Stimulated activated CD4-positive, alpha-beta T cell treated with anti-CD3 and anti-CD28 coated beads, Interleukin-2, amount 100 ng/mL, for 48 hours (primary cell): ENCODE data around the gene PSAPL1.

Experiments
- DNase-seq, 2 donors: peaks; one replicate each; pipeline ENCODE4 v3.0.0-alpha.2; 2020

Gene PSAPL1

DNA sequence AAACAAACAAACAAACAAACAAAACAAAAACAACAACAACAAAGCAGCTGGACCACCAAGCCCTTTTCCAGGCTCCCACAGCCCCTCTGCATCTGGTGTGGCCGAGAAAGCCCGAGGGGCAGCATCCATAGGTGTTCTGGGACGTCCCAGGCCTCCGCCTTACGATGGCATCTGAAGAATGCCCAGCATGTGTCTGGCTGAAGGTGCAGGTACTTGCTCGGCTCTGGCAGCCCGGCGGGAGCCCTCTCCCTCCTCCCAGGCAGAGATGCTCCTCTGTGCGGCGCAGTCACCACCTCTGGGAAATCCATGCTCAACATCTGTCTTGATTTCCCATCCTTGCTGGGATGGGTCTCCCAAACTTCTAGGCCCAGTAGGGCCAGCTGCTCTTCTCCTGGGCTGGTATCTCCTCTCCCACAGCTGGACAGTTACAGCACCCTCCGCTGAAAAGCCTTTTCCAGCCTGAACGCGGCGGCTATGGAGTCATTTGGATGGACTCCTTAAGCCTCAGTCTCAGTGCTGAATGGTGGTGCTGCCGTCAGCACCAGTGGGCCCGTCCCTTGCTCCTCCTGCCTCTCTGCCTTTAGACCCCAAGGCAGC lies 4.3 kb downstream of the PSAPL1 start:
- no peak for DNase-seq

DNA sequence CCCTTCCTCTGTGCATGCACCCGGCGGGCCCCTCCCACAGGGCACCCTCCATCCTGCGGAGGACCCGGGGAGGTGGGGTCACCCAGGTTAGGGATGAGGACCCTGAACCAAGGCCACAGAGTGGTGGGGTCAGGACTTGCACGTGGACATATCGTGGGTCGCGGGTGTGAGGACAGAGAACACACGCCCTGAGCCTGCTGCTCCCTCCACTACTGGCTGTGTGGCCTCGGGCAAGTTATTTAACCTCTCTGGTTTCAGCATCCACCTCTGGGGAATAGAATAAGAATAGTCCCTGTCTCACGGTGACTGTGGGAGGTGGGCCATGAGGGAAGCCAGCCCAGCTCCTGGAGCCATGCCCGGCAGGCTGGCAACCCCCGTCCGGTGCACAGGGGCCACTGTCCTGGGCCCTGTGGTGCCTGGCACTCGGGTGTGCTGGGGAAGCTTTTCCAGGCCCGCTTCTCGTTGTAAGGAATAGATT lies 5.1 kb downstream of the PSAPL1 start:
- no peak for DNase-seq

DNA sequence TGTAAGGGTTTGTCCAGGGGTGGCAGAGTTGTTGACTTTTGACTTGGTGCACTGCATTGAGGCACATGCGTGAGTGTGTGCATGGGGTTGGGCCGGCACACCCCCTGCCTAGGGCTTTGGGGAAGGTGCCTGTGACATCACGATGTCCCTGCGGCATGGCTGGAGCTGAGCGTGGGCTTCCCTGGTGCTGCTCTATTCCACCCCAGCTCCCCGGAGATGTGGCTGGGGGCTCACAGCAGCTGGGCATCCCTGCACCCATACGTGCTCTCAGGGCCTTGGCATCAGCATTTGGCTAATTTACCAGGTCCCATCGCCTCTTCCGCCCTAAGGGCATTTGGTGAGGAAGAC lies 5.7 kb downstream of the PSAPL1 start:
- DNase-seq: no peak

DNA sequence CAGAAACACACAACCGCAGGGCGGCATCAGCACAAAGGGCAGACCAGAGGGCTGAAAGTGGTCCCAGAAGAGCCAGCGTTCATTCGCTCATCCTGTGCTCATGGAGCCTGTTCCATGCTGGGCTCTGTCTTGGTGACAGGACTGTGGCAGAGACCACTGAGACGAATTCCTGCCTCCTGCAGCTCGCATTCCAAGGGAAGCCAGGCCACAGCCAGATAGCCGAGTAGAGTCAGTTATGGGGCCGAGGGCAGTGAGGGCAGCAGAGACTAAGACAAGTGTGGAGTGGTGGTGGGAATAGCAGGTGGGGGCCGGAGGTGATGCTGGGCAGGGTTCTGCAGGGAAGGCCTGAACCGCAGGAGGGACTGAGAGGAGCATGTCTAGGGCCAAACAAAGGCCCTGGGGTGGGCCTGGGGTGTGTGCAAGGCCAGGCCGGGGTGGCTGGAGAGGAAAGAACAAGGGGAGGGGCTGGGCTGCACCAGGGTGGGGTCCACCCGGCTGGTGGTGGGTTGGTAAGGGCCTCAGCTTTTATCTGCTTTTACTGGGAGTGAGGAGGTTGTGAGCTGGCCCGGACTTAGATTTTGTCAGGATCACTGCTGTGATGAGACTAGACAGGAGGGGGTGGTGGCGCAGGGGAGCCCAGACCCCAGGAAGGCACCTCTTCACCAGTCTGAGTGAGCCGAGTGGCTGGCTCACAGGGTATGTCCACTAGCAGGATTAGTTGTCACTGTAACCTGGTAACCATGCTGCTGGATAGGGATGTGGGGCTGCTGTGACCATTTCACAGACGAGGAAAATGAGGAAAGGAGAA lies 6.3 kb downstream of the PSAPL1 start:
- DNase-seq: no peak

DNA sequence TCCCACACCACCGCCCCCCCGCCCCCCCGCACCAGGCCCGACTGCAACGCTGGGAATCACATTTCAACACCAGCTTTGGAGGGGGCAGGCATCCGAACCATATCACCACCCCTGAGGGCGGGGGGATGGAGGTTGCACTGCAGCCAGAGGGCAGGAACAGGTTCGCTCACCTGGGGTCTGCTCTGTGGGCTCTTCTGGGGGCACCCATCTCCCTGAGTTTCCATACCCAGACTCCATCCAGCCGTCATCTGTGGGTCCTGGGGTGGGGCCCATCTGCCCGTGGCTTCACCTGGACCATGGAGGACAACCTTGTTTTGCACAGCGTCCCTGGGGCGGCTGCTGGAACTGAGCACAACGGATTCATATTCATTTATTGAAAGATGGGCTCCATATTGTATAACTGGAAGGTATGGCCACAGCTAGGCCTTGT lies 6.9 kb downstream of the PSAPL1 start:
- no peak for DNase-seq

DNA sequence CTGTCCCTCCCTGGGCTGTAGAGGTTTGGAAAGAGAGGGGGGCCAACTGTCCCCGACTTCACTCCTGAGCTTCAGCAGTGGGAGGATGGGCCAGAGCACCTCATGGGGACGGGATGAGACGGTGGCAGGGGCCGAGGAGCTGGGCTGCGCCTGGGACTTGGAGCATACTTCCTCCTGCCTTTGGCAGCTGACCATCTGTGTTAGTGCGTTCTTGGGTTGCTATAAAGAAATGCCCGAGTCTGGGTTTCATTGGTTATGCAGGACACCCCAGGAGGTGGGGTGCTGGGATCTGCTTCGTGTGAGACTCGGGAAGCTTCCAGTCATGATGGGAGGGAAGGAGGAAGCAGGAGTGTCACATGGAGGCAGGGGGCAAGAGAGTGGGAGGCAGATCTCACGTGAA lies 7.4 kb downstream of the PSAPL1 start:
- no peak for DNase-seq

DNA sequence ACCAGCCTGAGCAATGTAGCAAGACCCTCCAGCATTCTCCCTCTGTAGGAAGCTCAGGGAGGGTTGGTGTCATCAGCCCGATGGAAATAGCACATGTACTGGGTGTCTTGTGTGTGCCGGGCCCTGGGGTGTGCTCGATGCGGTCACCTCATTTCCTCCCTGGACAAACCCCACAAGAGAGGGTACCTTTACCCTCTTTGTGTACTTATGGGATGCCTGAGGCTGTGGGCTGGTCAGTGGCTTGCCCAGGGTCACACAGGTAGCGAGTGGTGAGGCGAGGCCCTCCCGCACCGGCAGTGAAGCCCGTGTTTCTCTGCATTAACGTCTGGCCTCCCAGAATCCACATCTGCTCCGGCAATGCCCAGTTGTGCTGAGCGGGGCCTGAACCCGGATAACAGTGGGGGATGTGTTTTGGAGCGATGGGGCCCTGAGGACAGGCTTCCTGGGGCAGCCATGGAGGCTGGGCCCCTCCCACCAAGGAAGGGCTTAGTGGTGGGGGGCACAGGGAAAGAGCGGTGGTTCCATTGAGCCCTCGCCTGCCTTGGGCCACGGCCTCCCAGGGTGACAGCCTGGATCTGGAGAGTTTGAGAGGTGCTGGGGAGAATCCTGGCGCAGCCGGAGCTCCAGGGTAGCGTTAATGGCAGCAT lies 8.1 kb downstream of the PSAPL1 start:
- DNase-seq: no peak

DNA sequence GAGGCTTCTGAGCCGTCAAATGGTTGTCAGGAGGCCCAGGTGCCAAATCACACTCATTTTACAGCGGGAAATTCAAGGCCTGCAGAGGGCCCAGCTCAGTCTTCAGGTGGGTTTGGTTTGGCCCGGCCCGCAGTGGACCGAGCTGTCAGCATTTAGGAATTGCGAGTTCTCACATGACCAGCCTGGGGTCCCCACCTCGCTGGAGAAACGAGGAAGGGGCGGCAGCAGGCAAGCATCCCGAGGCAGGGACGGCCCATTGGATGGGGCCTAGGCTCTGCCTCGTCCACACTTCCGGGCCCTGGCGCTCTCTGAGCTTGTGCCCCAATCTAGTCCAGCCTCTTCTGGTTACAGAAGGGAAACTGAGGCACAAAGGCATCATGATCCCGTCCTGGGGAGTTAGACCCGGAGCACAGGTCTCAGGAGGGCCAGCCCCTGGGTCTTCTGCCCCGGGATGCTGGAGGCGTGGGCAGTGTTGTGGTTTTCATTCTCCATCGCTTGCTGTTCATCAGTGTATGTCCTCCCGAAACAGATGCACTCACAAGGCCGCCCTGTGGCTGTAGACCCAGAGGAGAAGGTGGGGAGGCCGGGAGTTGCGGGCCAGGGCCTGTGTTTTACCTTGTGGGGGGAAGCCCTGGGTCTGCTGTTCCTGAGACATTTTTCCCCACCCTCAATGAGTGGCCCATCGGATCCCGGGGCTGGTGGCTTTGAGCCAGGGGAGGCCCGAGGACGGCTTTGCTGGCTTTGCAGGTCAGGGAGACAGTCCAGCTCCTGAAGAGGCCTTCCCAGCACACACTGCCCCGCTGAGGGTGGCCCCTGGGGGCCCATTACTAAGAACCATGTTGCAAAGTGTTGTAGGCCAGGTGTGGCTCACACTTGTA lies 8.9 kb downstream of the PSAPL1 start:
- DNase-seq: no peak

DNA sequence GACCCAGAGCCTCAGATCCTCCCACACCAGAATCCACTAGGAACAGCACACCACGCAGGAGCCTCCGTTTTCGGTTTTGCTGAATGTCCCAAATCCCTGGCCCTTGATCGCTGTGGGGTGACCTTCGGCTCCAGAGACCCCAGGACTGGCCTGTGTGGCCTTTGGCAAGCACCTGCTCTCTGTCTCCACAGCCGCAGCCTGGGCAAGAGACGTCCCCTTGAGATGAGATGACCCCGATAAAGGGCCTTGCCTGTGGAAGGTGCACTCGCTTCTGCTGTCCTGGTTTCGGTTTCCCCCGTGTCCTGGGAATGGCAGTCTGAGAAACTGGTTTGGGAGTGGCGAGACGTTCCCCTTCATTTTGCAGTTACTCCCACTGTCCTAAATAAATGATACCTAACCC lies 9.6 kb downstream of the PSAPL1 start:
- DNase-seq: no peak

DNA sequence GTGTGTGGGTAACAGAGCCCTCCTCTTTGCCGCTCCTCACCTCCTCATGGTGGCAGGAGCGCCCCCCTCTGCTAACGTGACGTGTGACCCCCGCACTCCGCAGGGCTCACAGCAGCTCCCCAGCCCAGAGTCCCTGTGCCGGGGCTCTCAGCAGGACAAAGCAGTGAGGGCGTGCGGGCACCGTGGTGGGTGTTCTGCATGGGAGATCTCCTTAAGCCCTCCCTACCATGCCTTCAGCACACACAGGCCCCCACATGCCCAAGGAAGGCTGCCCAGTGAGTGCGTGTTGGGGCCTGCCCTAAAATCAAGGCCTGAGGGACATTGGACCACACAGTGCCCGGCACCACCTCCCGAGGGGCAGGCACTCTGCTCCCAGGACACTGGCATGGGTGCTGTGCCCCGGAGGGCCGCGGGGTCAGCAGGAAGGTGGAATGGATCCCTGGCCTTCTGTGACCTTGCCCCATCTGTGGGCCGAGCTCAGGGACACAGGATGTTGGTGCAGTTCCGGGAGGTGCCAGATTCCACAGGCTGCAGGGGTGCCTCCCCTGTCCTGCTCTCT lies 10.1 kb downstream of the PSAPL1 start:
- no peak for DNase-seq

DNA sequence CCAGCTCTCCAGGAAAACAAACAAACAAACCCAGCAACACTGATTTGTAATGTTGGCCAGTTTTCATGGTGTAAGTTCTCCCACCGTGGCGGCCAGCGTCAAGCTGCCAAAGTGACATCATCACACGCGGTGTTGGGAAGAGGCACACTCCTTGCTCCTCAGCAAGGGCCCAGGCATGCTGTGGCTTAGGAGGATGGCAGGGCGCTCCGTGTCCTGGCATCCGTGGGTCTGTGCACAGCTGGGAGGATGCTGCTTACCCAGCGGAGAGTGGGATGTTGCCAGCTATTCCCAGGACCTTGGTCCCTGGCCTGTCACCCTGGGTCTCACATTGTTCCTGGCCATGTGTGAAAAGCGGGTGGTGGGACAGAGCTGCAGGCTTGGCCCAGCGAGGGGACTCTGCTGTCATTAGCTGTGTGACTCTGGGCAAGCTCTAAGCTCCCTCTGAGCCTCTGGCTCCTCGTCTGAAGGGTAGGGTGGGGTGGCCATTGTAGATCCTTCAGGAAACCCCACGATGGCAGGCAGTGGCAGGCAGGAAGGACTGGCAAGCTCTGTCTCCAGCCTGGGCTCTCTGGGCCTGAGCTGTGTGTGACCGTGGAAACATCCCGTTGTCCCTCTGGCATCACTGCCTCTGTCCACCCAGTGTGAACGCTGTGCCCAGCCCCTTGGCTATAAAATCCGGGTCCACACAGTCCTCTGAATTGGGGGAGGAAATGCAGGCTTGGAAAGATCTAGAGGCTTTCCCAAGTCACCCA lies 10.8 kb downstream of the PSAPL1 start:
- DNase-seq: no peak

DNA sequence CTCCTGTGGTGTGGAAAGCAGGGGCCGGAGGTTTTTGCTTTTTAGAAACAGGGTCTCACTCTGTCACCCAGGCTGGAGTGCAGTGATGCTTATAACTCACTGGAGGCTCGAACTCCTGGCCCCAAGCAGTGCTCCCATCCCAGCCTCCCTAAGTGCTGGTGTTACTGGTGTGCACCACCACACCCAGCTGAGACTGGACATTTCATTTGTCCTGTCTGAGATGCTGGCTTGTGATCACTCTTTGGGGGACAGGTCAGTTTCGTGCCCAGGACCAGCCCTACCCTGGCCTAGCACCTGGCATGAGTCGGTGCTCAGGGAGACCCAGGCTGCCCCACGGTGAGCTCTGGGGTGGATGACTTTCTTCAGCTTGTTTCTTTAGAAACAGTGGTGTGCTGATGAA lies 11.3 kb downstream of the PSAPL1 start:
- DNase-seq: no peak

DNA sequence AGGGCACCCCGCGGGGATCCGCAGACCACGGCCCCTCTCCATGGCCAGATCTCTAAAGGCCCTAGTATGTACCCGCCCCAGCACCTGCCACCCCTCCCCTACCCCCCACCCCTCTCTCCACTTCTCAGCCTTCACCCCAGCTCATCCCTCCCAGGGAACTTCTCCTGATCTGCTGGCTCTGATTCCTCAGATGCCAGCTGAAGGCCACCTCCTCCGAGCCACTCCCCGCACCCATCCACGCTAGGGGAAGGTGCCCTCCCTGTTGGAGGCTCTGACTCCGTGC lies 11.9 kb downstream of the PSAPL1 start:
- no peak for DNase-seq

DNA sequence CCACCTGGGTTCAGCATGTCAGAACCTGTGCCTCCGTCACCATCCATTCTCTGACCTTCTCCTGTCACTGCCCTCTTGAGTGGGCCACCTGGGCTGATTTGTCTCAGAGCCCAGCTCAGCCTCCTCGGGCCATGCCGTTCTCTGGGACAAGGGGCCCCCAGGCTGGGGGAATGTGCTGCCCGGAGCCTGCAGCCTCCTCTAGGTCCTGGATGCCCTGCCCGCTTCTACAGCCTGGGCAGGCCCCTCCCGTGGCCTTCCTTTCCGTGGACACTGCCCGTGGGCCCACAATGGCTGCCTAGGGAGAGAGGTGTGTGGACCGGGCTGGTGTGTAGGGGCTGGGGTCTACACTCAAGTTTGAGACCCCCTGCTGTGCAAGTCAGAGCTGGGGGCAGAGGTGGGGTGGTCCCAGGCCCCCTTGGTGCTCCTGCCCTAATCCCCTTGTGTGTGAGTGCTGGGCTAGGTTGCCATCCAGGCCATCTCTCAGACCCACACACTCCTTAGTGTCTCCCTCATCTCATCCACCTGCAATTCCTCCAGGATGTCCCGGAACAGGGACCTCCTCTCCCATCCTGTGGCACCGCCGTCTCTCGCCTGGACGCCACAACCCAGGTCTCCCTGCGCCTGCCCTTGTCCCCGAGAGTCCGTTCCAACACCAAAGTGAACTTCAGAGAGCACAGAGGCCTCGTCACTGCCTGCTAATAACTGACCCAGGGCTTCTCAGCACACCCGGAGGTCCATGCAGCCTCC lies 12.4 kb downstream of the PSAPL1 start:
- DNase-seq: no peak

DNA sequence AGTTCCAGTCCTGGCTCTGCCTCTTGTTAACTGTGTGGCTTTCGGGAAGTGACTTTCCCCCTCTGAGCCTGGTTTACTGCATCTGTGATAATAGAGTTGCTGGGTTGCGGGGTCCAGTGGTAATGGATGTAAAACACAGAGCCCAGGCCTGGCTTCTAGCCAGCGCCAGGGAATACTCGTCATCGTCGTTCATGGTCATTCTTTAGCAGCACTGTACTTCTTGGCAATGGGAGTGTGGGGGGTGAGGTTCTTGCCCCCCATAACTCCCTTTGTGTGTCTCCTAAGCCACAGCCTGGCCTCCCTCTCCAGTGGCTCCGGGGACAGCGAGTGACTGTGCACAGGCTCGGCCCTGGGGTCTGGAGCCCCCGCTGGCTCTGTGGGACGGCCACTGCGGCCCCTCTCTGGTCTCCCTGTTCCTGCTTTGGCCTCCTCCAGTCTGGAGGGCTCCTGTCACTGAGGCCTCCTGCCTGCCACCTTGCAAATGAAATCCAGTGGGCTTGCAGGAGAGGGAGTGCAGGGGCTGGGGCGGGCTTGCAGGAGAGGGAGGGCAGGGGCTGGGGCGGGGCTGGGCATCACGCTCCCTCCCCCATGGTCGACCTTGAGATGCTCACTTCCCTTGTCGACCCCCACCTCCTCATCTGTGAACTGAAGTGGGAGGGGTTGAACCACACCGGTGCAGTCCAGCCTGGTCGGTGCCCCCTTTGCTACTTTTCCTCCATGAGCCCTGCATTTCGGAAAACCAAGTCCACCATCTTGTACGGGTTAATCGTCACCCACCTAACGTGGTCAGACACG lies 13.2 kb downstream of the PSAPL1 start:
- no peak for DNase-seq

DNA sequence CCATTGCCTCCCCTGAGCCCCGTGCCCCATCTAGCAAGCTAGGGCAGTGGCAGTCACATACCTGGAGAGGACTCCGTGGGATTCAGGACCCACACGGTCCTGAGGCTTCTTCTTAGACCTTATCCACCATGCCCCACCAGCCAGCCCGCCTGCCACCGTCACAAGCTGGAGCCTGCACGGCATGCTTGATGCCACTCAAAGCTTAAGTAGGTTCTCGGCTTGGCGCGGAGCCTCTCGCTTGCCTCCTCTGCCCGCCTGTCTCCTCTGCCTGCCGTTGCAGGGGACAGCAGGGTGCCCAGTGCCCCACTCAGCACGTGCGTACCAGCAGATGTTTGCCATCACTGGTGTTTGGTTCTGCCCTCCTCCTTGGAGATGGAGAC lies 14.1 kb downstream of the PSAPL1 start:
- no peak for DNase-seq

DNA sequence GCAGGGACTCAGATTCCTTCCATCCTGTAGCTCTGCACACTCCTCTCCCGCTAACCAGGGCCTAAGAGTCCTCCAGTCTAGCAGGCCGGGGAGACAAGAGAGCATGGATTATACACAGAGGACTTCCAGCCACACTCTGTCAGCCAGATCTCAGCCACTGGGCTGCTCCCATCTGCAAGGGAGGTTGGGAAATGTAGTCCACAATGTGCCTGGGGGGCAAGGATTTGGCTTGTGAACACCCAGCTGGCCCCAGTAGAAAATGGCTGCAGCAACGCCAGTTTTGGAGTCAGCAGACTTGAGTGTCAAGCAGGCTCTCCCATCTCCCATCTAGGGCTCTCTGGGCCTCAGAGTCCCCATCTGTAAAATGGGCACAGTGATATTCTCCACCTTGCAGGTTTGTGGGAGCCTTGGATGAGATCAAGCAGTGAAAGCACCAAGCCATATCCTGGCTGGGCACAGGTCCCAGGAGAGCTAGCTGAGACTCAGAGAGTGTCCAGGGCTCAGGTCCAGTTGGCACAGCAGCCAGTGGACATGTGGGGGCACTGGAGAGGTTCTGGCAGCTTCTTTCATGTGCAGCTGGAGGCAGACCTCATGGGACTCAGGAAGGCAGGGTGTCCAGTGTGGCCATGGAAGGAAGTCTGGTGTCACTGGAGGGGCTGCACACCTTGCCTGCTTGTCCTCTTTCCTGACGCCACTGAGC lies 14.6 kb downstream of the PSAPL1 start:
- DNase-seq: no peak

DNA sequence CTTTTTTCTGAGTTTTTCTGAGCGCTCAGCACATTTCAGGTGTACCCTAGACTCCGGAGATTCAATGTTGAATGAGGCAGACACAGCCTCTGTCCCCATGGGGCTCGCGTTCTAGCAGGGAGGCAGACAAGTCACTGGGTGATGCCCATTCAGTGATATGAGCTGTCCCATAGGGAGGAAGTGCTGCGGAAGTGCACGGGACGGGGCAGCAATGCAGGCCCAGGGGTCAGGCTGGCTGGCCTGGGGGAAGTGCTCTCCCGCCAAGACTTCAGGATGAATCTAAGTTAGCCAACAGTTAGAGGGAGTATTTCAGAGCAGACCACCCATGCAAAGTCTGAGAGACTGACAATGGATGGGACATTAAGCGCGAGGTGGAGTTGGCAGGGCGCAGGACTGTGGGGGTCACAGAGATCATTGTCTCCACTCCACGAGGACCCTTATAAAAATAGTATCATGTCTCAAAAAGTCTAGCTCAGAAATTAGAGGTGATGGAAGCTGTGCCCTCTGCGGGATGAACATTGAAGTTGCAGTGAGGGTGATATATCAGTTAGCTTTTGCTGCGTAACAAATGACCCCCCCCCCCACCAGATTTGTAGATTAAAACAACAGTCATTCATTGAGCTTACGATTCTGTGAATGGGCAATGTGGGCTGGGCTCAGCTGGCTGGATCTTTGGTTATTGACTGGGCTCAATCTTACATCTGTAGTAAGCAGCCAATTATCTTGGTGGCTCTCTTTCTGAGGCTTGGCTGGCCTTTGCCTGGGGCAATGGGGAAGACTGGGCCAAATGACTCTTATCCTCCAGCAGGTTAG lies 16.4 kb downstream of the PSAPL1 start:
- no peak for DNase-seq

DNA sequence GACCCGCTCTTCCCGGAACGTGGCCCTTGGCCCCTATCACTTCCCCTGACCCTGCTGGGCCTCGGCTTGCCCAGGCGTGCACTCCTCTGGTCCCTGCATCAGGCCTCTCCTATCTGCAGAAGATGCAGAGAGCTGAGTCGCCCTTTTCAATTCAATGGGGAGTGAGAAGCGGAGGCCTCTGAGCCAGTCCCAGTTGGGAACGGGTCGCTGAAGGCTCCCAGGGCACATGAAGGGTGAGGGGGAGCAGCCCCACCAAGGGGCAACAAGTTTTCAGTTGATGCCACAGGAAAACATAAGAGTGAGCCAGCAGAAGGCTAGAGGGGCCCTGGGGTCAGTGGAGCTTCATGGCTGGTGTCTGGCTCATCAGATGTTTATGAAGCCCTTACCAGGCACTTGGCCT lies 17.1 kb downstream of the PSAPL1 start:
- no peak for DNase-seq
